IPS DF 4.7 (cell line): ENCODE data around the gene TMEM239.
"Not testable (repeated sequence)": the region's sequence is repeated elsewhere in the genome, so short reads cannot be mapped to it uniquely, and the experiment has no call there.

Experiments used
- DNase-seq: peaks from one replicate; pipeline ENCODE4 v3.0.0-alpha.2; 2013; ENCODE audit warnings: low spot score; ENCODE audit errors: extremely low read depth

TMEM239 gene

DNA sequence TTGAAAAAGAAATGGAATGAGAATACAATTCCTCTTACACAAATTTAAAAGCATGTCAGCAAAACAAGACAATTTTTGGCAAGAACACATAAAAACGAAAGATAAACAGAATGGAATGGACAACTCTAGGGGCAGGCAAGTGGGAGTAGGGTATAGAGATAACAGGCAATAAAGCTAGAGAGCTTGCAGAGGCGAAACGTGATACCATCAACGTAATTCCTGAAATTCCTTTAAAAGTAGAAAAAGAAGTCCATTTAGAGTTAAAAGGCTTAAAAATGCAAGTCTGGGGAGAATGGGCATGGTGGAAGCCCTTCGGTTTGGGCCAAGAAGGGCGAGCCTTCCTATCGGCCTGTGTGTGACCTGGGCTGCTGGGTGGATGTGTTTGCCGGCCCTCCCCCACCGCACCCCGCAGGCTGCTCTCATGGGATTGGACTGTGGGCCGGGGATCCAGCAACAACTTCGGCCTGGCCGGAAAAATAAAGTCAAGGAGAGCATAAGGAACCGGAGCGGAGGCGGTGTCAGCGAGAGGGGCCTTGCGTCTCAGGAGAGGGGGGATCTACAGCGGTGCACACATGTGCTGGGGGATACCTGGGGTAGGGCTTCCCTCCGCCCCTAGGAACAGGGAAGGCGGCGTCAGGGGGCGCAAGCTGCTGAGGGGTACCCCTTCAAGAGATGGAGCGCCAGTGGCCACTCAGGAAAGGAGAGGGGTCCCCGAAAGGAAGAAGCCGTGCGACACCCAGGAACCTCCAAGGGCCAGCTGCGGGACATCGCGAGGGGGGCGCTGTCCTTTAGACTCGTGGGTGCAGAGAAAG lies 4.1 kb downstream of the TMEM239 start:
- DNase-seq, result no peak

DNA sequence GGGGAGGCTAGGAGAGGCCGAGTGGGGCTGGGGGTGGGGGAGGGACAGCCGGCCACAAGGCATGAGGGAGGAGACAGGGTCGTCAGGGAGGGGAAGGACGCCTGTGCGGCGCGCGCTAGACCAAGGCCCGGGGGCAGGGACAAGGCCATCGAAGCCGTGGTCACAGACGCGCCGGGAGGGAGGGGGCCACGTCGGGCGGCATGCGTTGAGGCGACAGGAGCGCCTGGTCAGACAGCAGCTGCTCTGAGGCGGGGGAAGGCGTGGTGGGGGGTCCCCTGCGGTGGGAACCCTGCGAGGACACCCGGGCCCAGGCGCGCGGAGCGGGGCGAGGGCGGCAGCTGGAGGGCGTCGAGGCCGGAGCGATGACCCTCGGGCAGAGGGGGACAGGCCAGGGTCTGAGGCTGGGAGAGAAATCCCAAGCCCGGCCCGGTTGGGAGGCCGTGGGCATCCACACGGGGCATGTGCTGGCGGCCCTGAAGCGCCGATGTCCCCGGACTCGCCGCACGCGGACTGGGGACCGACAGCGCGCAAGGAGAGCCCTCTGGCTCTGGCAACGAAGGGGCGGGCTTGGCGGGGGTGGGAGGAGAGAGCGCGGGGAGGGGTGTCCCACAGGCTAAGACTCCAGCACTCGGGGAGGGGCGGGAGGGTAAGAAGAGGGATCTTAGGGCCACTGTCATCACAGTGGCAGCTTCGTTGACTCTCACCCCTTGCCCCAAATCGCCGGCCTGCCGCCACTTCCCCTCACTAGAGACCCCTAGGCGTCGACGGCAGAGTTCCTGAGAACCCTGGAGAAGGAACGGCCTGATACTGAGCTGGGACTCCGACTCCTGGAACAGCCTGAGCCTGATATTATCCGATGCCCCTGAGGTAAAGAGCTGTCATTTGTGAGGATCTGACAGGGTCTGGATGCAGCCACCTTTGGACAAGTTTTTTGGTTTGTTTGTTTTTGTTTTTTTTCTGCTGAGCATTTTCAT lies 5.0 kb downstream of the TMEM239 start:
- no peak for DNase-seq

DNA sequence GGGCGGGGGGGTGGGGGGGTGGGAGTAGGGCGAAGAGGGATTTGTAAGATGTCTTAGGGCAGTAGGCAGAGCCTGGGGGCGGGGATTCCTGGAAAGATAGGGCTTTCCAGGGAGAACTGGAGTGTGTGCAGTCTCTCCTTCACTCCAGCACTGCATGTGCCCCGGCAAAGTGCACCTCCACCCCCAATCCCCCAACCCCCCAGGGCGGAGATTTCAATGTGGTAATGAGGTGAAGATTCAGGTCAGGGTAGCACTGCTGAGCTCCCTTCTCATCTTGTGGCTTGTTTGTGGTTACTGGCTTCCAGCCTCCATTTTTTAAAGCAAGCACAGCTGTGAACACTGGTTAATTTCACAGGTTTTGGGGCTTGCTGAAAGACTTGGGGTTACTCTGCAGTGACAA lies 5.9 kb downstream of the TMEM239 start:
- no peak for DNase-seq

DNA sequence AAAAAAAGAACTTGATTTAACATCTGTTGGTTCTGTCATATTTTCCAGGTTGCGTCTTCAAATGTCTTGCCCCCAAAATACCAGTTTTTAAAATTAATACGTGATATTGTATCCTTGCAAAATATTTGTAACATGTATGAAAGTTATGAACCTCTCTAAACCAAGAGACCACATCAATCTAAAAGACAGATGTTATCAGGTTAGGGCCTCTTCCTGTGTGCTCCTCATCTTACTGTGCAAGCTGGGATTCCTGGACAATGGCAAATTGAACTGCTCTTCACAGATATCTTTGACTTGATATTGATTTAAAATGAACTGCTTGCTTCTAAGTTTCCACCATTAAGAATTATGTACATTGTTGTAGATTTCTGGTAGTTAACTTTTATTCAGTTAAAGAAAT lies 9.6 kb downstream of the TMEM239 start:
- no peak for DNase-seq

DNA sequence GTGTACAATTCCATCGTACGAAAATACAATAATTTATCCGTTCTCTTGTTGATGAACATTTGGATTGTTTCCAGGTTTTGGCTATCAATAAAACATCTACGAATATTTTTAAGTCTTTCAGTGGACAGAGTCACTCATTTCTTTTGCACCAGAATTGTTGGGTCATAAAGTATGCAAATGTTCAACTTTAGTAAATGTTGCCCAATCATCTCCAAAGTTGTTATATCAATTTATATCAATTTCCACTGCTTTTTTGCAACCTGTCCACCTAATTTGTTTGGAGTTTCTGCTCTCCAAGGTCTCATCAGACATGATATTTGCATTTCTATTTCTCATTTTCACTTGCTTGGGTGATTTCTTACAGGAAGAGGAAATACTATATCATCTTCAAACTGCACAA lies 10.5 kb downstream of the TMEM239 start:
- no peak for DNase-seq

DNA sequence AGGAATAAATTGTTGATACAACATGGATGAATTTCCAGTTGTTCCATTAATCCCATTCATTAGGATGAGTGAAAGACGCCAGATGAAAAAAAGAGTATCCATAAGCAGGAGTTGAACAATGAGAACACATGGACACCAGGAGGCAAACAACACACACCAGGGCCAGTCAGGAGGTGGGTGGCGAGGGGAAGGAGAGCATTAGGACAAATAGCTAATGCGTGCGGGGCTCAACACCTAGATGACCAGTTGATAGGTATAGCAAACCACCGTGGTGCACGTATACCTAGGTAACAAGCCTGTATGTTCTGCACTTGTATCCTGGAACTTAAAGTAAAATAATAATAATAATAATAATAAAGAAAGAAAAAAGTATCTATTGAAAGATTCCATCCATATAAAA lies 13.2 kb downstream of the TMEM239 start:
- DNase-seq, result no peak

DNA sequence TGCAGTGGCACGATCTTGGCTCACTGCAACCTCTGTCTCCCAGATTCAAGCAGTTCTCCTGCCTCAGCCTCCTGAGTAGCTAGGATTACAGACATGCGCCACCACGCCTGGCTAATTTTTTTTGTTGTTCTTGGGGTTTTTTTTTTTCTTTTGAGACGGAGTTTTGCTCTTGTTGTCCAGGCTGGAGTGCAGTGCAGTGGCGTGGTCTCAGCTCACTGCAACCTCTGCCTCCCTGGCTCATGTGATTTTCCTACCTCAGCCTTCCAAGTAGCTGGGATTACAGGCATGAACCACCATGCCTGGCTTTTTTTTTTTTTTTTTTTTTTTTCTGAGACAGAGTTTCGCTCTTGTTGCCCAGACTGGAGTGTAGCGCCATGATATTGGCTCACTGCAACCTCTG lies 15.0 kb downstream of the TMEM239 start:
- DNase-seq, result not testable (repeated sequence)

DNA sequence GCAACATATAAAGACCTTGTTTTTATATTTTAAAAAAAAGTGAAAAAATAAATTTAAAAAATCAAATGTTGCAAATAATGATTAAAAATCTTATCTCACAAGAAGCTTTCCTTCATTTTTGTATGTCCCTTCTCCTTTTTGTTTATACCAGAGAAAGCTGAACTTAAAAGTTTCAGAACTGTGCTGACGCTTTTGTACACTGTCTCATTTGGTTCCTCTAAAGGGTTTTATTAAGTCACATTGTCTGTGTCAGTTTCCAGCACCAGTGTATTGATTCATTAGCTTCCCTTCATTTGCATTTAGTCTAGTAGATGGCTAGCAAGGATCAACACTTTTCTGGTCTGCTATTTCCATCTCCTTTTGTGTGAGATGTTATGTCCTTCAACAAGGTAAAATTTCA lies 17.6 kb downstream of the TMEM239 start:
- DNase-seq, result no peak

DNA sequence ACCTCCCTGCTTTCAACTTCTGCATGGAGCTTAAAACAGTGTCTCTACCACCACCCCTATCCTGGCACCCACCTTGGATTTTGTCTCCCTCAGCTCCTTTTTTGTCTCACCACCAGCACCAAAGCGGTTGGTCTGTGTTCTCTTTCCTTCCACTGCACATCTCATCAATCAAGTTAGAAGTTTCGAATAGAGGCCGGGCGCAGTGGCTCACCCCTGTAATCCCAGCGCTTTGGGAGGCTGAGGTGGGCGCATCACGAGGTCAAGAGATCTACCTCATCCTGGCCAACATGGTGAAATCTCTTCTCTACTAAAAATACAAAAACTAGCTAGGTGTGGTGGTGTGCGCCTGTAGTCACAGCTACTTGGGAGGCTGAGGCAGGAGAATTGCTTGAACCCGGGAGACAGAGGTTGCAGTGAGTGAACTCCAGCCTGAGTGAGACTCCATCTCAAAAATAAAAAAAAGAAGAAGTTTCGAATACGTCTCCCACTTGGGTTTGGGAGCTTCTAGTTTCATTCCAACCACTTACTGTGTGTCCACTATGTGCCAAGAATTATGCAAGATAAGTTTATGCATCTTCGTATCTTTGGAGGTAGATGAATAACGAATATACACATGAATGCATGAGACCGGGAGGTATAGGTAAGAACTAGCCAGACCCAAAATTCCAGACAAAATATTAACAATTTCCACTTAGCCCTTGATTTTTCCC lies 18.4 kb downstream of the TMEM239 start:
- DNase-seq, result no peak

DNA sequence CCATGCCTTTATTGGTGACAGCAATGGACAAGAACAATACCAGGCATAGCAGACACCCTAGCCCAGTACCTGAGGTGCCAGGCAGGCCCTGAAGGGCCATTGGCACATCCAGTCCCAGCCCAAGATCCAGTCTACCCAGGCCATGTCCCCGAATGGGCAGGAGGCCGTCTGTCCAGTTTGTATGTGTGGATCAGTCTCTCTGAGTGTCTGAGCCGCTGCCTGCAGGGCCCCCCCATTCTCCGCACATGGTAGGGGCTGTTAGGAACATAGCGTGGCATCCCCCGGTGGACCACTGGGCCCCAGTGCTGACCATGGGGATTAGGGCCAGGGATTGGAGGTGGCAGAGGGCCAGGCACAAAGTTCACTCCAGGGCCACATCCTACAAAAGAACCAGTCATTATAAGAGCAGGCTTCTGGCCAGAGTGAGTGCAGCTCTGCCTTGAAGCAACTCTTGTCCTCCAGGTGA lies 19.2 kb downstream of the TMEM239 start:
- no peak for DNase-seq

DNA sequence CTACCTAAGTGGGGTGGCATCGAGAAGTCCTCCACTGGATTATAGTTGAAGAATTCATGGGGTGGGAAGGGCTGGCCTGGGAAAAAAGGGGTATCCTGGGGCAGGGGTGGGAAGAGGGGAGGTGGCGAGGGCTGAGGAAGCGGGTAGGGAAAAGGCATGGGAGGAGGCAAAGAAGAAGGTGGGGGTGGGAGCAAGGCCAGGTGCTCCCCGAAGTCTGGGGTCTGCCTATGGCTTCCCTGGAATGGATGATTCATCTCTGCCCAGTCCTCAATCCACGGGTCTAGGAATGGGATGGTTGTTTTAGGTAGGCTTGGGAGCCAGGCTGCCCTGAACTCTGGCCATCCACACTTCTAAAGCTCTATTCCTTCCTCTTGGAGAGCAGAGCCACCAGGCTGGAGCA lies 19.9 kb downstream of the TMEM239 start:
- no peak for DNase-seq

DNA sequence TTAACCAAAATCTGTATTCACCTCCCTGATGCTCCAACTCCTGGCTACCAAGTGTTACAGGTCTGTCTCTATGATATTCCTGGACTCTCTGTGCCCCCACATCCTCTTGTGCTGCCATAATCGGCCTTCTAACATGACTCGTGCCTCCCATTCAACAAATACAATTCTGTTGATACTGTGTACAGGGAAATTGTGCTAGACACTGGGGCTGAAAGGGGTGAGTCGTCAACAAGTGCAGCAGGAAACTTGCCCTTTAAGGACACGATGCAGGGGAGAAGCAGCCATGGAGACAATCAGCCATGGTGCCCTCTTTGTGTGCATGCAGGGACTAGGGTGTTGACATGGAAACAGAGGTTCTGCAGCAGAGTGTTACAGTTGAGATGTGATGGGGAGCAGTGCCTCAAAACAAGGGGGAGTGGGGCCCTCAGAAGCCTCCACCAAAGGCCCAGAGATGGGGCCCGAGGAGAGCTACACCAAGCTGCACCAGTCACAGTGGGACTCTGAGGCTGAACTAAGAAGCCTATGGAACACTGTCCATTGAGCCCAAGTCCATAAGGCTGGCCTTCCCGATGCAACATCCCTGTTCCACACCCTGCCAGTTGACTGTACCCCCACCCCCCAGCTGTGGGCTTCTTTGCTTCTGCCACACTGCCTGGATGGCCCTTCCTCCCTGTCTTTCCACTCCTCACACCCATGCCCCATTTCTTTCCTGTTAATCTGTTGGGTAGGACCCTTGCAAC lies 21.2 kb downstream of the TMEM239 start:
- no peak for DNase-seq

DNA sequence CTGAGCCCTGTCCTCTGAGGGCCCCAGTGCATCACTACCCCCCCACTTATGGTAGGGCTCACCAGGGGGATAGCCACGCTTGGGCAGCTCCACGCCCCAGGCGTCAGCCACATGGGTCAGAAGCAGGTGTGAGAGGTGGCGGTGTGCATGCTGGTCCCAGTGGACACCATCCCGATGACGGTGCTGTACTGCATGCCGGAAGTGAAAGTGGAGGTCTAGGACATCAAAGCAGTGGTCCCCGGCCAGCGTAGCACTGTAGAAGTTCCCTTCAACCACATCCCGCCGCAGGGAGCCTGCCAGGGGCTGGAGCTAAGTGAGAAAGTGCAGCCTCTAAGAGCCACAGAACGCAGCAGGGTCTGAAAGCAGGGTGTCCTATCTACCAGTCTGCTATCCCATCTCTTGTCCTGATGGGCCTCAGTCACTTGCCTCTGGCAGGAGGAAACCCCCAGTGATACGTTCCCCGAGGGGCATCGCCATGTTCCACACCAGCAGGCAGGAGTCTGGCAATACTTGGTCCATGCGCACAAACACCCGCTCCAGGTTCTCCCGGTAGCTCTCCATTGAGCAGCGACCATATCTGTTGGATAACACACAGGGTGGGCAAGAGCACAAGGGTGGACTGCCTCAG lies 22.1 kb downstream of the TMEM239 start:
- no peak for DNase-seq

DNA sequence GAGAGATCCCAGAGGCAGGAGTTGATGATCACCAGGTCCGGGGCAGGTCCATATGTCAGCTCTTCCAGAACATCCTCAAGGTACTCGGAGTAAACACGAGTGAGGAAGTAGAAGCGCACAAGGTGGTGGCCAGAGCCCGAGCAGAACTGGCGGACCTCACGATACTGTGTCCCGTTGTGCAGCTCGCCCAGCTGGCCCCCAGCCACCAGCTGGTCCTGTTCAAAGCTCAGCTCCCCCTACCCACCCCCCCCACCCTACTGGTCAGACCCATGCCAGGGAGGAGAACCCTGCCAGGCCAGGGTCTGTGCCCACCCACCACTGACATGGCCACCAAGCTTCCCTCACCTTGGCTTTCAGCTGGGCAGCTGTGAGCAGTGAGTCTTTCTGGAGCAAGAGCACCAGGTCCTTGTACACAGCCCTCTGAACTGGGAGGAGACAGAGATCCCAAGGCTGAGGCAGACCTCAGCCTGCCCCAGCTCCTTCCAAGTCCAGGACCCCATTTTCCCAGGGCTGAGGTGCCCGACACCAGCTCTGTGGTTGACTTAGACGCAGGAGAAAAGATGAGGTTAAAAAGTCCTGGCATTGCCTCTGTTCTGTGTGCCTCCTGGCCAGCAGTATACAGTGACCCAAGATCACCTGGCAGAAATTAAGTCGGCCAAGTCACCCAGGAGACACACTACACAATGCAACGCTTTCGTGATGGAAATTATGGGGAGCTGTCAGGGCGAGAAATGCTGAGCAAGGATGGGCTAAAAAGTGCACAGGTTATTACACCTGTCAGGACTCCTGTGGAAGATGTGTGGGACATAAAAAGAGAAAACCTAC lies 22.9 kb downstream of the TMEM239 start:
- DNase-seq, result no peak

DNA sequence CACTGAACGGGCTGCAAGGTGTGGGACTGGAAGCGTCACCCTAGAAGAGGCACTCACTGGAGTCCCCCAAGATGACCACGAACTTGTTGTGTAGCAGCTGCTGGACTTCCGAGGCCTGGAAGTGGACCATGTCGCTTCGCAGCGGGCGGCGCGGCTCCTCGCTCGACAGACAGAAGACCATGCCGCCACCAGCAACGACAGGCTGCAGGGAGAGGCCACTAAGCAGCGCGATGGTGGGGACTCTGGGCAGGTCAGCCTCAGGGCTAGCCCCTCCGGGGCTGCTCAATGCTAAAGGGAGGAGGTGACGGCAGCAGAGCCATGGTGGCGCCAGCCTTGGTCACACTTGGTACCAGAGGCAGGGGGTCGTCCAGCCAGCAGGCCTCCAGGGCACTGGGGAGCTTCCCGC lies 23.6 kb downstream of the TMEM239 start:
- no peak for DNase-seq

DNA sequence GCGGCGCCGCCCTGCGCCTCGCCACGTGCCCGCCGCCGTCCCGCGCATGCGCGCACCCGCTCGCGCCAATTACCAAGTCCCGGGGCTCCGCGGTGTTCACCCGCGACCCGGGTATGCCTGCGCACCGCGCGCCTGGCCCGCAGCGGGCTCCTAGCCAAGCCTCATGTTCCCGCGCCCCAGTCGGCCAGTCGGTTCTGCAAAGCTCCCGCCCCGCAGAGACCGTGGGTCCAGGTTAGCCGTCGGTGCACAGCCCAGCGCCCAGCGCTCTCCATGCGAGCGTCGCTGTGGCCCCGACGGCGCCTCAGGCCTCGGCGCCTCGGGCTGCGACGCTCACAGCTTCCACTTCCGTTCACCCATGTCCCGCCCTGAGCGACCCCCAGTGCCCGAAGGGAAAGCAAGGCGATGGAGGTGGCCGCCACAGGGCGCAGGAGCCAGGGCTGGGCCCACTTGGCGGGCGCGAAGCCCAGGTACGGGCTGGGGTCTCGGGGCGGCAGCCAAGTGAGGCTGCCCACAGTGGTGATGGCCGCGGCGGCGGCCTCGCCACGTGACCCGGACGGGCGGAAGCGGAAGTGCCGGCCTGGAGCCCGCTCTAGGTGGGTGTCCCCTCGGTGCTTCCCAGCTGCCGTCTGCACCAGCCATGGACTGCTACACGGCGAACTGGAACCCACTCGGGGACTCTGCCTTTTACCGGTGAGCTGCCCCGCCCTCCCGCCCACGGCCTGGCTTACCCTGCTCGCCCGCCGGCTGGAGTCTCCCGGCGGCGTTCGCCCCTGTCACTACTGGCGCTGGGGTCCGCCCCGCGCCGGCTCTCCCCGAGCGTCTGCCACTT lies 24.2 kb downstream of the TMEM239 start, which contains the start of the genes PCED1A and VPS16:
PCED1A (minus strand) TSS at position 518 of the 829 bp plus-strand sequence. CDS start 743 bp downstream, outside the sequence.
VPS16 (plus strand) TSS at position 608 of the 829 bp plus-strand sequence; CDS start at position 638, 30 bp downstream.
- DNase-seq, result no peak

DNA sequence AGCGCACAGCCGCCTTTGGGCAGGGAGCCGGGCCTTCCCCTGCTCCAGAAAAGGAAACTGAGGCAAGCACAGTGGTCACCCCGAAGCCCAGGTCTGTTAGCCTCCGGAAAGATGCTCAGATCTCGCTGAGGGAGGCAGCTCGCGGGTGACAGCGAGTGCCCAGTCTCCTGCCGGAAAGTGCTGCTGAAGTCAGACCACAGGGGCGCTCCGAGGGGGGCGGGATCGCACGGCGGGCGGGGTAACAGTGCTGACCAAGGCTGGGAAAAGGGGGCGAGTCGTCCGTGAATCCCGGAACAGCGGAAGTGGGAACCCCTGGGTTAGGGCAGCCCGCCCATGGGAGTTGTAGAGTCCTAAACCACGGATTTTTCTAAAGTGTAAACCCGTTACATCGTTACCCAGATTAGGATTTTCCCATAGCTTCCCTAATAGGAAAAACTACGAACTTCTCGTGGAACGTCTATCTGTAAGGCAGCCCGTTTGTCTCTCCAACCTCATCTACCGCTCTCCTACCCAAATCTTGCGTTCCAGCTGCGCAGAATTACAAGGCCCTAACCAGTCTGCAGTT lies 24.9 kb downstream of the TMEM239 start:
- DNase-seq, result no peak

DNA sequence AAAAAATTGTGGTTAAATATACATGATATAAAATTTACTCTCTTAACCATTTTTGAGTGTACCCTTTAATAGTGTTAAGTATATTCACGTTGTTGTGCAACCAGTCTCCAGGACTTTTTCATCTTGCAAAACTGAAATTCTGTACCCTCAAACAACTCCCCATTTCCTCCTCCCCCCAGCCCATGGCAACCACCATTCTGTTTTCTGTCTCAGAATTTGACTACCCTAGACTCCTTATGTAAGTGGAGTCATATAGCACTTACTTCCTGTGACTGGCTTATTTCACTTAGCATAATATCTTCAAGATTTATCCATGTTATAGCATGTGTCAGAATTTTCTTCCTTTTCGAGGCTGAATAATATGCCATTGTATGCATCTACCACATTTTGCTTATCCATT lies 29.4 kb downstream of the TMEM239 start:
- DNase-seq, result no peak
